ENCODE measurements around the gene GDF15.
A peak's percentile ranks its signal among the peaks of the same experiment; 100 is the strongest.

Gene GDF15

GRCh38 chr19:18388100-18388959 lies 2.4 kb downstream of the GDF15 start:
- H3K27ac ChIP-seq: peak overlapping the region in 1 of 2 donors; percentile 74

DNA sequence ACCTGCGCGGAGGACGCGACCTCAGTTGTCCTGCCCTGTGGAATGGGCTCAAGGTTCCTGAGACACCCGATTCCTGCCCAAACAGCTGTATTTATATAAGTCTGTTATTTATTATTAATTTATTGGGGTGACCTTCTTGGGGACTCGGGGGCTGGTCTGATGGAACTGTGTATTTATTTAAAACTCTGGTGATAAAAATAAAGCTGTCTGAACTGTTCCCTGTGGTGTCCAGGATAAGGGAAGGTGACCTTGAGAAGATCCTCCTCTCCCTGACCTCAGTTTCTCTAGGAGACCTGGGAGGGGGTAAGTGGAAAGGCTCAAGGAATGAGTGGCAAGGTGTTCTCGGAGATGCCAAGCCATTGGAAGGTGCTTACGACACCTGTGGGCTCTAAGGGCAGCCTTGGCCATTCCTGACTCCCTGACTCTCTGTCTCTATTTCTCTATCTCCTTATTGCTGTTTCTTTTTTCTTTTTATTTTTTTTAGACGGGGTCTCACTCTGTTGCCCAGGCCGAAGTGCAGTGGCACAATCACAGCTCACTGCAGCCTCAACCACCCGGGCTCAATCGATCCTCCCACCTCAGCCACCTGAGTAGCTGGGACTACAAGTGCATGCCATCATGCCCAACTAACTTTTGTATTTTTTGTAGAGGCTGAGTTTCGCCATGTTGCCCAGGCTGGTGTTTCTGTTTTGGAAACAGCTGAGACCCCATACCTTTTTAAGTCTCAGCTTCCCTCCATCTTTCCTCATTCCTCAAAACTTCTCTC lies 3.2 kb downstream of the GDF15 start:
- Histone ChIP-seq H3K4me3 (peak overlapping the region; percentile 56), H3K27ac (peak overlapping the region in 1 of 2 donors; percentile 74)
- no peak for TF ChIP-seq CTCF (IDR thresholded peaks at IDR 0.05)
- DNase-seq (ENCODE audit: low spot score): no peak

More at GRCh38 chr19:18388100-18388959, 2.4 kb downstream of the GDF15 start:
- peak overlapping the region; percentile 56 for H3K4me3 ChIP-seq
- peak; percentile 86 for DNase-seq (ENCODE audit: low spot score)
- peak; percentile 99 for TF ChIP-seq CTCF (IDR thresholded peaks at IDR 0.05)

GRCh38 chr19:18389726-18390064 lies 3.7 kb downstream of the GDF15 start:
- TF ChIP-seq CTCF (IDR thresholded peaks at IDR 0.05): no peak
- no peak for DNase-seq (ENCODE audit: low spot score)
- H3K27ac ChIP-seq: no peak overlapping the region
- no peak overlapping the region for H3K4me3 ChIP-seq

- TF ChIP-seq CTCF (IDR thresholded peaks at IDR 0.05): no peak
- no peak for DNase-seq (ENCODE audit: low spot score)
- H3K4me3 ChIP-seq: no peak overlapping the region
- H3K27ac ChIP-seq: no peak overlapping the region
These were observed 4.3 kb downstream of the GDF15 start for GRCh38 chr19:18390065-18390907.

- DNase-seq (ENCODE audit: low spot score): no peak
- TF ChIP-seq CTCF (IDR thresholded peaks at IDR 0.05): no peak
- Histone ChIP-seq H3K27ac (peak overlapping the region in 1 of 2 donors; percentile 28), H3K4me3 (no peak overlapping the region)
These were observed 5.6 kb downstream of the GDF15 start for GRCh38 chr19:18391509-18392075.

- TF ChIP-seq CTCF (IDR thresholded peaks at IDR 0.05): no peak
- no peak for DNase-seq (ENCODE audit: low spot score)
- Histone ChIP-seq H3K4me3 (no peak overlapping the region), H3K27ac (peak overlapping the region in 1 of 2 donors; percentile 28)
These were observed 6.5 kb downstream of the GDF15 start for GRCh38 chr19:18392417-18392816.

Data from coronary artery (tissue), 2 donors.